ENCODE data around the gene UGT1A4. TPM values are rescaled to one million over a fixed set of nuclear protein-coding genes. Genes with fewer than 3 reads are reported as not detected.

Gene UGT1A4
- total RNA-seq, 1 experiment from 2014 or later: 0.12 TPM

- ChIA-PET RAD21 (ENCODE audit: low non-redundant PET in 1 of 2, low total read pairs in 2 of 2, uncharacterized antibody in 2 of 2, unreplicated experiment in 2 of 2) (no interaction called here), POLR2A (no interaction called here), CTCF (no interaction called here)
- TF ChIP-seq EZH2phosphoT487 (IDR thresholded peaks at IDR 0.05; ENCODE audit: borderline replicate concordance): no peak
- TF ChIP-seq TCF7L2 (IDR thresholded peaks at IDR 0.05; ENCODE audit: borderline replicate concordance, extremely low read depth, insufficient read depth, insufficient read length): no peak
- no peak for TF ChIP-seq RAD21 (IDR thresholded peaks at IDR 0.05; ENCODE audit: low read depth)
- no peak for ATAC-seq
- DNase-seq (ENCODE audit: low read depth, low spot score): no peak
- no TSS peak for BruUV-seq (replicated peaks)
- Histone ChIP-seq H3K27me3 (ENCODE audit: insufficient read depth, low read length) (no peaks in the 10 kb centered on the region), H3K79me2 (ENCODE audit: insufficient read depth, low read length) (no peaks in the 10 kb centered on the region), H3K9ac (ENCODE audit: low read length) (no peak overlapping the region), H3K9me2 (ENCODE audit: insufficient read depth) (no peaks in the 10 kb centered on the region), H3K4me2 (ENCODE audit: low read length) (no peak overlapping the region), H3K27ac (ENCODE audit: low read depth, low read length) (no peak overlapping the region), H3K9me3 (ENCODE audit: control insufficient read depth in 1 of 2, insufficient read depth in 1 of 2, low read depth in 1 of 2, low read length in 2 of 2) (no peaks in the 10 kb centered on the region), H3K36me3 (ENCODE audit: control insufficient read depth in 1 of 2, insufficient read depth in 2 of 2, low read length in 2 of 2) (no peaks in the 10 kb centered on the region), H2AFZ (ENCODE audit: low read depth, low read length, poor library complexity, severe bottlenecking) (no peak overlapping the region), H4K20me1 (ENCODE audit: insufficient read depth) (no peaks in the 10 kb centered on the region), H3K4me3 (replicated peaks in 1 of 2; ENCODE audit: low read depth in 1 of 2, low read length in 2 of 2) (no peak overlapping the region), H3K4me1 (ENCODE audit: control insufficient read depth in 1 of 2, insufficient read depth in 2 of 2, low read length in 2 of 2) (no peaks in the 10 kb centered on the region)
- intact Hi-C loops (cut with micrococcal nuclease): no loop called here
These were observed 102.7 kb downstream of the UGT1A4 start for GRCh38 chr2:233821196-233821595.

- Histone ChIP-seq H3K36me3 (ENCODE audit: control insufficient read depth in 1 of 2, insufficient read depth in 2 of 2, low read length in 2 of 2) (no peaks in the 10 kb centered on the region), H3K27me3 (ENCODE audit: insufficient read depth, low read length) (no peaks in the 10 kb centered on the region), H3K4me3 (replicated peaks in 1 of 2; ENCODE audit: low read depth in 1 of 2, low read length in 2 of 2) (no peak overlapping the region), H3K9me2 (ENCODE audit: insufficient read depth) (no peaks in the 10 kb centered on the region), H3K27ac (ENCODE audit: low read depth, low read length) (no peak overlapping the region), H4K20me1 (ENCODE audit: insufficient read depth) (no peaks in the 10 kb centered on the region), H3K4me2 (ENCODE audit: low read length) (no peak overlapping the region), H3K9ac (ENCODE audit: low read length) (no peak overlapping the region), H3K4me1 (ENCODE audit: control insufficient read depth in 1 of 2, insufficient read depth in 2 of 2, low read length in 2 of 2) (no peaks in the 10 kb centered on the region), H3K9me3 (ENCODE audit: control insufficient read depth in 1 of 2, insufficient read depth in 1 of 2, low read depth in 1 of 2, low read length in 2 of 2) (no peaks in the 10 kb centered on the region), H2AFZ (ENCODE audit: low read depth, low read length, poor library complexity, severe bottlenecking) (no peak overlapping the region), H3K79me2 (ENCODE audit: insufficient read depth, low read length) (no peaks in the 10 kb centered on the region)
- intact Hi-C loops (cut with micrococcal nuclease): no loop called here
- BruUV-seq (replicated peaks): no TSS peak
- ATAC-seq (no peak), DNase-seq (ENCODE audit: low read depth, low spot score) (no peak)
- TF ChIP-seq JUND (IDR thresholded peaks at IDR 0.05): no peak
- no peak for TF ChIP-seq SP1 (IDR thresholded peaks at IDR 0.05; ENCODE audit: low read depth)
- no peak for TF ChIP-seq EGR1 (IDR thresholded peaks at IDR 0.05; ENCODE audit: low read depth)
- no peak for TF ChIP-seq CEBPB (IDR thresholded peaks at IDR 0.05; ENCODE audit: low read depth)
- CTCF ChIA-PET: no interaction called here
- RAD21 ChIA-PET (ENCODE audit: low non-redundant PET in 1 of 2, low total read pairs in 2 of 2, uncharacterized antibody in 2 of 2, unreplicated experiment in 2 of 2): no interaction called here
- POLR2A ChIA-PET: no interaction called here
These were observed 103.2 kb downstream of the UGT1A4 start for GRCh38 chr2:233821709-233822100.

Data from HCT116 (cell line).